ENCODE measurements around the gene STK32C. TPM values are rescaled to one million over a fixed set of nuclear protein-coding genes. Genes with fewer than 3 reads are reported as not detected.
"Not testable (repeated sequence)": the region's sequence is repeated elsewhere in the genome, so short reads cannot be mapped to it uniquely, and the experiment has no call there.

The STK32C gene
- total and polyA plus RNA-seq, 2 experiments from 2014 or later: 17.5 to 23.8 TPM

DNA sequence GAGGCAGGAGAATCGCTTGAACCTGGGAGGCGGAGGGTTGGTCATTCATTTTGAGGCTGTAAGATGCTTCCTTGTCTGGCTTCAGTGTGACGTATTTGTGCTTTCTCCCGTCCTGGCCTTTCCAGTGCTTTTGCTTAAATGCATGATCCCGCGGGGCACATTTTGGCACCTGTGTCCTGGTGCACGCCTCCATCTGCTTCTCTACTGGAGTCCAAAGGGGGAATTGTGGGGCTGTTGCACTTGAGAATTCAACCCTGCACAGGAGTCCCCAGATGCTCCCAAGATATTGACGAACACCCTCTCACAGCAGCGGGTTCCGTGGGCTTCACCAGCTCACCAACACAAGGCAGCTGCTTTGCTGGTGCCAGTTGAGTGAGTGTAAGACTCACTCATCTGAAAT is 14.0 kb upstream of the STK32C start:
- TF ChIP-seq, protein P1, sequence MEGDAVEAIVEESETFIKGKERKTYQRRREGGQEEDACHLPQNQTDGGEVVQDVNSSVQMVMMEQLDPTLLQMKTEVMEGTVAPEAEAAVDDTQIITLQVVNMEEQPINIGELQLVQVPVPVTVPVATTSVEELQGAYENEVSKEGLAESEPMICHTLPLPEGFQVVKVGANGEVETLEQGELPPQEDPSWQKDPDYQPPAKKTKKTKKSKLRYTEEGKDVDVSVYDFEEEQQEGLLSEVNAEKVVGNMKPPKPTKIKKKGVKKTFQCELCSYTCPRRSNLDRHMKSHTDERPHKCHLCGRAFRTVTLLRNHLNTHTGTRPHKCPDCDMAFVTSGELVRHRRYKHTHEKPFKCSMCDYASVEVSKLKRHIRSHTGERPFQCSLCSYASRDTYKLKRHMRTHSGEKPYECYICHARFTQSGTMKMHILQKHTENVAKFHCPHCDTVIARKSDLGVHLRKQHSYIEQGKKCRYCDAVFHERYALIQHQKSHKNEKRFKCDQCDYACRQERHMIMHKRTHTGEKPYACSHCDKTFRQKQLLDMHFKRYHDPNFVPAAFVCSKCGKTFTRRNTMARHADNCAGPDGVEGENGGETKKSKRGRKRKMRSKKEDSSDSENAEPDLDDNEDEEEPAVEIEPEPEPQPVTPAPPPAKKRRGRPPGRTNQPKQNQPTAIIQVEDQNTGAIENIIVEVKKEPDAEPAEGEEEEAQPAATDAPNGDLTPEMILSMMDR (IDR thresholded peaks at IDR 0.05; ENCODE audit: low read depth, low read length): no peak
- Histone ChIP-seq H3K9me3 (ENCODE audit: low read depth) (no peaks in the 10 kb centered on the region), H3K27ac (no peak overlapping the region), H3K4me1 (ENCODE audit: low read depth) (no peaks in the 10 kb centered on the region), H3K36me3 (no peaks in the 10 kb centered on the region), H3K27me3 (no peaks in the 10 kb centered on the region), H3K4me3 (no peak overlapping the region)
- DNase-seq (ENCODE audit: low read depth in 1 of 2, low spot score in 1 of 2): no peak

DNA sequence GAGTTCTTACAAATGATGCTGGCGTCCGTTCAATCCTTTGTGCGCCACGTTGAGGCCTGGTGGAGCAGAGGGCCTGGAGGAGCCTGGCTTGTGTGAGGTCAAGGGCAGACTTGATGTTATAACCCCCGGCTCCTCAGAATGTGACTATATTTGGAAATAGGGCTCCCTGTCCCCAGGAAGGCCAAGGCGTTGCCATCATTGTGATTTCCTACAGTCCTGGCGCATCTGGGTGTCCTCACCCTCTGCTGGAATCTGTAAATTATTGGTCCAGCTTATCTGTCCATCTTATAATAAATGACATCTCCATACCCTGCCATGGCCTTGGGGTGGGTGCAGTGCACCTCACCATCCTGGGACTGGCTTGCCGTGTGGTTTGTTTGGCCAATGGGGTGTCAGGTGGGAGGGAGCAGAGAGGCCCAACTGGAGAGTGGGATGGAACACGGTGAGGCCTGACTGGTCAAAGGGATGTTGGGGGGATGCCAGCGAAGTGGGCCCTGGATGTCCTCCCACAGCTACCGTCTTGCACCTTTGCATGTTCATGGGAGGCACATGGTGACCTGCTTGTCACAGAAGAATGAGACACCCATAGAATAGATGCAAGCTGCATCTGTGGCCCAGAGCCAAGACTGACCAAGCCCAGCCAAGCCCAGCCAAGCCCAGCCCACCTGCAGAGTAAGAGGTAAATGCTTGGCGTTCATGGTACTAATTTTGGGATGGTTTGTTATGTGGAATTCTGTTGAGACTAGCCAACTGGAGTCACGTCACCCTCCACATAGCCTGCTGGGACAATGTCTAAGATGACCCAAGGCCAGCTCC is 13.1 kb upstream of the STK32C start:
- DNase-seq (ENCODE audit: low read depth in 1 of 2, low spot score in 1 of 2): no peak
- TF ChIP-seq, protein P1 (IDR thresholded peaks at IDR 0.05; ENCODE audit: low read depth, low read length): no peak
- Histone ChIP-seq H3K36me3 (no peaks in the 10 kb centered on the region), H3K4me1 (ENCODE audit: low read depth) (no peaks in the 10 kb centered on the region), H3K27me3 (no peaks in the 10 kb centered on the region), H3K9me3 (ENCODE audit: low read depth) (no peaks in the 10 kb centered on the region), H3K27ac (no peak overlapping the region), H3K4me3 (no peak overlapping the region)

DNA sequence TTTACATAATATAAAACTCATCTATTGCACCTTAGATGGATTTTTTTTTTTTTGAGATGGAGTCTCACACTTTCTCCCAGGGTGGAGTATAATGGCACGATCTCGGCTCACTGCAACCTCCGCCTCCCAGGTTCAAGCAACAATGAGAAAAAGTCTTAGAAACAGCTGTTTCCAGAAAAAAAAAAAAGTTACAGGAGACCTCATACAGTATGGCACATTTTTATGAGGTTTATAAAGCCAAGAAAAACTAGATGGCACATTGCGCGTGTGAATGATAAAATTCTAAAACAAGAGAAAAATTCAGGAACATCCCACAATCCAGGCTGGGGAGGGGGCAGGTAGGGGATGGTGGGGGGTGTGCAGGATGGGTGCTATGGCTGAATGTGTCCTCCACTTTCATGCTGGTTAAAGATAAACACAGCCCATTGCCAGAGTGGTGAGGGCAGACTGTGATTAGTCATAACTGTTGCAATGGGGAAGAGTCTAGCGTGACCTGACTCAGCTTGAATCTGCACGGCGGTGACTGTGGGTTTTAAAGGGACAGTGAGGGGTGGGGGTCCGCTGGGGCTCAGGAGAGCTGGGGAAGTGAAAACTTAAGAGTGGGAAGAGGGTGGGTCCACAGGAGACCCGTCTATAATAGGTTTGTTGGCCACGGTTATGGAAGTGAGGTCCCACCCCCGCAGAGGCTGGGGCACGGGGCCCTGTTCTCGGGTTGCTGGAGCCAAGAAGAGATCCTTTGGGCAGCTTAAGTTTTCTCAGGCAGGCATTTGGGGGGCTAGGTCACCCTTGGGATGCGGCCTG is 12.3 kb upstream of the STK32C start:
- H3K4me1 ChIP-seq (ENCODE audit: low read depth): no peaks in the 10 kb centered on the region
- H3K9me3 ChIP-seq (ENCODE audit: low read depth): no peaks in the 10 kb centered on the region
- TF ChIP-seq, protein P1 (IDR thresholded peaks at IDR 0.05; ENCODE audit: low read depth, low read length): no peak
- H3K36me3 ChIP-seq: no peaks in the 10 kb centered on the region
- peak in 1 of 2 donors; percentile 87 for DNase-seq (ENCODE audit: low read depth in 1 of 2, low spot score in 1 of 2)
- H3K27me3 ChIP-seq: no peaks in the 10 kb centered on the region
- H3K4me3 ChIP-seq: no peak overlapping the region
- H3K27ac ChIP-seq: no peak overlapping the region

DNA sequence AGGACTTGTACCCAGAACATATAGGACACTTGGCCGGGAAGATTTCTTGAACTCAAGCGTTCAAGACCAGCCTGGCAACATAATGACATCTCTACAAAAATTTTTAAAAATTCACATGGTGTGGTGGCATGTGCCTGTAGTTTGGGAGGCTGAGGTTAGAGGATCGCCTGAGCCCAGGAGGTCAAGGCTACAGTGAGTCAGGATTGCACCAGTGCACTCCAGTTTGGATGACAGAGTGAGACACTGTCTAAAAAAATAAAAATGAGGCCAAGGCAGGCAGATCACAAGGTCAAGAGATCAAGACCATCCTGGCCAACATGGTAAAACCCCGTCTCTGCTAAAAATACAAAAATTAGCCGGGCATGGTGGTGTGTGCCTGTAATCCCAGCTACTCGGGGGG is 9.7 kb upstream of the STK32C start:
- H3K36me3 ChIP-seq; H3K9me3 ChIP-seq (ENCODE audit: low read depth); H3K4me3 ChIP-seq; H3K27me3 ChIP-seq; H3K27ac ChIP-seq; H3K4me1 ChIP-seq (ENCODE audit: low read depth); DNase-seq (ENCODE audit: low read depth in 1 of 2, low spot score in 1 of 2): not testable (repeated sequence)

DNA sequence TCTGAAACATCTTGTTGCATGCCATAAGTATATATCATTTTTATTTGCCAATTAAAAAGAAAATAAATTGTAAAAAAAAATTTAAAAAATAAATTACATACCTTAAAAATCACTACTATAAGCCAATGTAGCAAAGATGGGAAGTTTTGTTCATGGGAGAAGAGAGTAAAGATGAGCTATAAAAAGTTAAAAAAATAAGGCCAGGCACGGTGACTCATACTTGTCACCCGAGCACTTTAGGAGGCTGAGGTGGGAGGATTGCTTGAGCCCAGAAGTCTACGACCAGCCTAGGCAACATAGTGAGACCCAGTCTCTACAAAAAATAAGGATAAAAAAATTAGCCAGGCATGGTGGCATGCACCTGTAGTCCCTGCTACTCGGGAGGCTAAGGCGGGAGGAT is 8.4 kb upstream of the STK32C start:
- no peaks in the 10 kb centered on the region for H3K4me1 ChIP-seq (ENCODE audit: low read depth)
- no peak overlapping the region for H3K4me3 ChIP-seq
- DNase-seq (ENCODE audit: low read depth in 1 of 2, low spot score in 1 of 2): no peak
- no peaks in the 10 kb centered on the region for H3K36me3 ChIP-seq
- peaks cover 11% of the 10 kb centered on the region for H3K27me3 ChIP-seq
- TF ChIP-seq, protein P1 (IDR thresholded peaks at IDR 0.05; ENCODE audit: low read depth, low read length): no peak
- H3K27ac ChIP-seq: no peak overlapping the region
- no peaks in the 10 kb centered on the region for H3K9me3 ChIP-seq (ENCODE audit: low read depth)

DNA sequence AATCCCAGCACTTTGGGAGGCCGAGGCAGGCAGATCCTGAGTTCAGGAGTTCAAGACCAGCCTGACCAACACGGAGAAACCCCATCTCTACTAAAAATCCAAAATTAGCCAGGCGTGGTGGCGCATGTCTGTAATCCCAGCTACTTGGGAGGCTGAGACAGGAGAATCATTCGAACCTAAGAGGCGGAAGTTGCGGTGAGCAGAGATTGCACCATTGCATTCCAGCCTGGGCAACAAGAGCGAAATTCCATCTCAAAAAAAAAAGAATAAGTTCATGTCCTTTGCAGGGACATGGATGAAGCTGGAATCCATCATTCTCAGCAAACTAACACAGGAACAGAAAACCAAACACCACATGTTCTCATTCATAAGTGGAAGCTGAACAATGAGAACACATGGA is 7.1 kb upstream of the STK32C start:
- H3K4me1 ChIP-seq (ENCODE audit: low read depth); H3K4me3 ChIP-seq; H3K27ac ChIP-seq; DNase-seq (ENCODE audit: low read depth in 1 of 2, low spot score in 1 of 2); H3K36me3 ChIP-seq; H3K9me3 ChIP-seq (ENCODE audit: low read depth): not testable (repeated sequence)
- H3K27me3 ChIP-seq: peaks cover 24% of the 10 kb centered on the region
